HFFc6 (cell line): ENCODE measurements around the gene PTPRK. TPM values are rescaled to one million over a fixed set of nuclear protein-coding genes. Genes with fewer than 3 reads are reported as not detected.

Experiments used
- DNase-seq: peaks from one replicate; pipeline ENCODE4 v3.0.0-alpha.2; 2018
- H3K27ac Mint-ChIP-seq: 2 replicates; pipeline ENCODE4 v1.8.0; 2020; ENCODE audit warnings: mild to moderate bottlenecking, mixed read lengths
- H3K27me3 Mint-ChIP-seq: 2 replicates; pipeline ENCODE4 v1.8.0; 2021; ENCODE audit warnings: mild to moderate bottlenecking, moderate library complexity, mixed read lengths; ENCODE audit not compliant: insufficient read depth
- H3K36me3 Mint-ChIP-seq: 2 replicates; pipeline ENCODE4 v1.8.0; 2021; ENCODE audit warnings: low read depth, mixed read lengths
- H3K4me1 Mint-ChIP-seq: 2 replicates; pipeline ENCODE4 v1.8.0; 2020; ENCODE audit warnings: low read depth, mixed read lengths
- H3K4me3 Mint-ChIP-seq: 2 replicates; pipeline ENCODE4 v1.8.0; 2020; ENCODE audit warnings: mild to moderate bottlenecking, moderate library complexity, mixed read lengths
- H3K9me3 Mint-ChIP-seq: 2 replicates; pipeline ENCODE4 v1.8.0; 2020; ENCODE audit warnings: mild to moderate bottlenecking, mixed read lengths
- CTCF ChIP-seq: fragments of 200-600 bp; sonication (generic); IDR thresholded peaks from 2 replicates; pipeline ENCODE4 v1.5.0; 2021; ENCODE audit warnings: antibody characterized with exemption, mild to moderate bottlenecking
- total RNA-seq, 6 experiments: library from RNA; stranded (reverse); fragmentation: NEBNext Ultra II Directional; extraction: Animal tissue kit (Norgen Biotek cat#: 25700); gene quantifications; 2 replicates in 1 of 6; 3 replicates in 5 of 6; pipeline ENCODE4 v1.2.3, GENCODE V29; 2021

The PTPRK gene
- total RNA-seq, 6 experiments from 2014 or later: 92.8 to 104 (median 97.3) TPM

DNA sequence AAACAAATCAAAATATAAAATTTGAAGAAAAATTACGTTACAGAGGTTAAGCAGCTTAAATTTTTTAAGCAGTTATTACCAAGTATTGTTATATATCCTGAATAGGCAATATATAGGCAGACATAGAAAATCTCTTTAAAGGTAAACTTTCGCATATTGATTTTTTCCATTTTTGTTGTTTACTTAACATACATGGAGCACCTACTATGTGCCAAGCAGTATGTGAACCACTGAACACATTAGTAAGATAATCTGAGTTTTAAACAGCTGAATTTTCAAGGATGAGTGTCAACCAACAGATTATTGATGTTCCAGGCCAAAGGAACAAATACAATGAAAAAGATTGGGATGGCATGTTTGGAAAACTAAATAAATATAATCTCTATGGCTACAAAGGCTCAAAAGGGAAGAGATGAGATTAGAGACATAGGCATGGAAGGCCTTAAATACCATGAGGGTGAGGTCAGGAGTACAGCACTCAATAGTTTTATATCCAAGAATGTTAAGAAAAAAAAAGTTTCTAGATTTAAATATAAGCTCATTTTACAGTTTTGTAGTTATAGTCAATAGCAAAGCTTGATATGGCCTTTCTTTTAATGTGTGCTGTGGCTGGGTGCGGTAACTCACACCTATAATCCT is 277.5 kb downstream of the PTPRK start:
- H3K4me3 Mint-ChIP-seq: no peak overlapping the region
- DNase-seq: peak; percentile 60
- peaks cover 31% of the 10 kb centered on the region for H3K4me1 Mint-ChIP-seq
- peaks cover 10% of the 10 kb centered on the region; the same call in 1 of the 2 replicates for H3K36me3 Mint-ChIP-seq
- no peaks in the 10 kb centered on the region for H3K9me3 Mint-ChIP-seq
- TF ChIP-seq CTCF: no peak
- H3K27me3 Mint-ChIP-seq: peaks cover 2% of the 10 kb centered on the region; the same call in 1 of the 2 replicates
- peak overlapping the region; percentile 76 for H3K27ac Mint-ChIP-seq

GRCh38 chr6:128241216-128241615 is 279.2 kb downstream of the PTPRK start:
- no peak for TF ChIP-seq CTCF
- Mint-ChIP-seq H3K36me3 (peaks cover 10% of the 10 kb centered on the region; the same call in 1 of the 2 replicates), H3K27me3 (peaks cover 2% of the 10 kb centered on the region; the same call in 1 of the 2 replicates), H3K9me3 (no peaks in the 10 kb centered on the region), H3K4me1 (peaks cover 31% of the 10 kb centered on the region), H3K27ac (peak overlapping the region; percentile 11; the same call in 1 of the 2 replicates), H3K4me3 (no peak overlapping the region)
- no peak for DNase-seq

DNA sequence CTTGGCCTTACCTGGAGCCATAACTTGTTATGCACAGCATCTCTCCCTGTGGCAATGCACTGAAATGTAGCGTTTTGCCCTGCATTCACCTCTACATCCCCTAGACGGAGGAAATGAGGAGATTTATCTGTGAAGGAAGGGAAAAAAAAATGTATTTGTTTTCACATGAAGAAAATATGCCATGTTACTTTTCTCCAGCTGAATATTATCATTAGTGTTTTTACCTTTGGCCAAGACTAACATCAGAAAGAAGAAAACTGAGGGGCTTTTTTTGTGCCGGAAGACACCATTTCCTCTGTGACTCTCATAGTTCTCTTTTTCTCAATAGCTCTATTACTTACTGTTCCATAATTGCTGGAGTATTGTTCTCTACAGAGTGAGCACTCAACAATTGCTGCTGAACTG is 280.4 kb downstream of the PTPRK start:
- TF ChIP-seq CTCF: no peak
- no peaks in the 10 kb centered on the region for H3K9me3 Mint-ChIP-seq
- H3K36me3 Mint-ChIP-seq: peaks cover 10% of the 10 kb centered on the region; the same call in 1 of the 2 replicates
- DNase-seq: no peak
- H3K27ac Mint-ChIP-seq: no peak overlapping the region
- H3K4me3 Mint-ChIP-seq: no peak overlapping the region
- peaks cover 2% of the 10 kb centered on the region; the same call in 1 of the 2 replicates for H3K27me3 Mint-ChIP-seq
- H3K4me1 Mint-ChIP-seq: peaks cover 24% of the 10 kb centered on the region

DNA sequence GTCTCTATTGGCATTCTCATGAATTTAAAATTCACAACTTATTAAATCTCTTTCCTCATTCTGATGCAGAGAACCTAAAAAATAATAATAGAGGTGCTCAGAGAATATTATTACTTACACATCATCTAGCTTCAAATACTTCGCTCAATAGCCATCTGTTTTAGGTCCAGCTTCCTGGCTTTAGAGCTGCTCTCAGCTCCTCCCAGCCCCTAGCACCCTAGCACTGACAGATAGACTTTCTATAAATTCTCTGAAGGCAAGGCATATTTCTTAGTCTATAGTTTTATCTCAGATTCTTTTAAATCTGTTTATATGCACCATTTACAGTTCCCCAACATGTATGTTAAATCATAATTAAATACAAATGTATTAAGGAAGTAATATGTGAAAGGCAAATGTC is 281.3 kb downstream of the PTPRK start:
- TF ChIP-seq CTCF: no peak
- H3K4me3 Mint-ChIP-seq: no peak overlapping the region

DNA sequence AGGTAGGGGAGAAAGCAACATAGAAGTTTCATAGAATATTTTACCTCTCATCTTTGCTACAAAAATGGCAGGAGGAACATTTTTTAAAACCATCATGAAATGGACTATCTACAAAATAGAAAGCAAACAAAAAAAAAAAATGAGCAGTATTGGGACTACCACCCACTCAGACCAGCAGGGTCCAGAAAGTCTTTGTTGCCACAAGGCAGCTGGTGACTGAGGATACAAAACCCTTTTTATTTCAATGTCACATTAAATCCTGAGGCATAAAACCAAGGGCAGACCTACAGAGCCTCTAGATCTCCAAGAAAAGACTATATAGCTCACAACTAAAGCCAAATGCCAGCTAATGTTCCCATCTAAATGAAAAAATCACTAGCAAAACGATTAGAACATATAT is 282.2 kb downstream of the PTPRK start:
- peaks cover 14% of the 10 kb centered on the region for H3K4me1 Mint-ChIP-seq
- H3K9me3 Mint-ChIP-seq: no peaks in the 10 kb centered on the region
- H3K27me3 Mint-ChIP-seq: peaks cover under 1% of the 10 kb centered on the region; the same call in 1 of the 2 replicates
- no peak for TF ChIP-seq CTCF
- no peak overlapping the region for H3K27ac Mint-ChIP-seq
- no peak overlapping the region for H3K4me3 Mint-ChIP-seq
- no peak for DNase-seq
- H3K36me3 Mint-ChIP-seq: peaks cover 7% of the 10 kb centered on the region; the same call in 1 of the 2 replicates

More for the DNA sequence above, 281.3 kb downstream of the PTPRK start:
- Mint-ChIP-seq H3K27me3 (peaks cover 2% of the 10 kb centered on the region; the same call in 1 of the 2 replicates), H3K27ac (no peak overlapping the region), H3K9me3 (no peaks in the 10 kb centered on the region), H3K4me1 (peaks cover 15% of the 10 kb centered on the region), H3K36me3 (peaks cover 10% of the 10 kb centered on the region; the same call in 1 of the 2 replicates)
- no peak for DNase-seq
